ENCODE measurements around the gene MAEA.

GRCh38 chr4:1362046-1362445, 72.4 kb downstream of the MAEA start:
- TF ChIP-seq CTCF (IDR thresholded peaks at IDR 0.05; ENCODE audit: control extremely low read depth in 1 of 3, insufficient read depth in 1 of 3, low read depth in 1 of 3, low read length in 3 of 3) (no peak), SP1 (IDR thresholded peaks at IDR 0.05; ENCODE audit: low read depth, low read length) (no peak), CHD2 (IDR thresholded peaks at IDR 0.05; ENCODE audit: low read length) (no peak), EP300 (IDR thresholded peaks at IDR 0.05; ENCODE audit: borderline replicate concordance in 1 of 2, low read depth in 2 of 2, low read length in 2 of 2) (no peak), TAF1 (IDR thresholded peaks at IDR 0.05; ENCODE audit: low read depth, low read length) (no peak)

Measured in H1 (cell line).